Left kidney (tissue), 2 donors: Measurements from ENCODE around the gene NLGN1. TPM values are rescaled to one million over a fixed set of nuclear protein-coding genes. Genes with fewer than 3 reads are reported as not detected.

Experiments
- DNase-seq: peaks from one replicate; pipeline ENCODE4 v3.0.0-alpha.2; 2013
- polyA plus RNA-seq: library from polyadenylated mRNA; unstranded; fragments of 120-200 nt; gene quantifications from one replicate; pipeline ENCODE4 v1.2.1, GENCODE V29; 2013; ENCODE audit not compliant: insufficient read length

Gene NLGN1
- polyA plus RNA-seq, 1 donor: 2.9 TPM

DNA sequence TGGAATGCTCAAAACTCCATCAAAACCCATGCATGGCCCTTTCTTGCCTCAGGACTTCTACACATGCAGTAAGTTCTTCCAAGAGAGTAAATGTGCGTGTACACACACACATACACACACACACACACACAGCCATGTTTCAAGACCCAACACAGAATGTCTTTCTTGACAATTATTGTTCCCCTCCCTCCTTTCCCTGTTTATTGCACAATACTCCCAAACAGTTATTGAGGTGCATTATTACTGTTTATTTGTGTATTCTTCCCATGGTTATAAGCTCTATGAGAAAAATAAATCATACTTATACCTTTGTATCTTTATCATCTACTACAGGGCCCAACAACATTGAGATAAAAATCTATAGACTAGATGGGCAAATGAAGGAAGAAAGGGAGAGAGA lies 937.8 kb downstream of the NLGN1 start:
- no peak for DNase-seq

DNA sequence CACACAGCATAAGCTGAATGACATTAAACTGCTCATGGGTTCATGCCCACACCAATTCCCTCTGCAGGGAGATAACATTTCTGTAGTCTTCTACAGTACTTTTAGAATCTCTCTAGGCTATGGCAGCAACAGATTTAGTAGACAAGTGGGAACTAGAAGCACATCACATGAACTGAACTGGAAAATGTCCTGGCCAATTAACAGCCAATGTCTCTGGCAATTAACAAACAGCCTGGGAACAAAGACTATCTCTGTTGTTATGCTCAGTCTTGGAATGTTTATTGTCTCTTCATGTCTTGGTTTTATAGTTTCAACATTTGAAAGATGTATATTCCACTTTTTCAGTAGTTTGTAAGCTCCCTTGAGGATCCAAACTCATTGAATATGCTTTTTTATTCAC lies 938.4 kb downstream of the NLGN1 start:
- no peak for DNase-seq
